Stimulated activated CD8-positive, alpha-beta memory T cell treated with anti-CD3 and anti-CD28 coated beads, Interleukin-12 subunit alpha, Interleukin-12 subunit beta, amount 100 ng/mL, for 1 hour (primary cell): ENCODE measurements around the gene UGT2B28.
"Not testable (repeated sequence)": the region's sequence is repeated elsewhere in the genome, so short reads cannot be mapped to it uniquely, and the experiment has no call there.

ENCODE experiments used
- DNase-seq: peaks from one replicate; pipeline ENCODE4 v3.0.0-alpha.2; 2020; ENCODE audit warnings: low read depth

The UGT2B28 gene

DNA sequence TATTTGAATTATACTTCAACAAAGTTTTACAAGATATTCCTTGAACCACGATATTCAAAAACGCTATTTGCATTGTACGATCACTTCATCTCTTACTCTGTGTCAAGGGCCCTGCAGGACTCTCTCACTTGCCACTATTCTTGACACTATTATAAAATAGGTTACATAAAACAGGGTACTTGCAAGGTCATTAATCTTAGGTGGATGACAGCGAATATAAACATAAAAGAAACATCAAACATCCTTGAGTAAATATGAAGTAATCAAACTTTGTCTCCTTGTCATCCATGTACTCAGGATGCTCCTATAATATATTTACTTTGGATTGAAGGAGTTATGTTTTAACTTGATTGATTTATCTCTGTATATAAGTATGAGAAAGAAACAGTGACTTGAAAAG, at the start of gene UGT2B28:
UGT2B28 (plus strand) TSS at position 395 of the 400 bp plus-strand sequence. CDS start 26 bp downstream, outside the sequence.
- not testable (repeated sequence) for DNase-seq

DNA sequence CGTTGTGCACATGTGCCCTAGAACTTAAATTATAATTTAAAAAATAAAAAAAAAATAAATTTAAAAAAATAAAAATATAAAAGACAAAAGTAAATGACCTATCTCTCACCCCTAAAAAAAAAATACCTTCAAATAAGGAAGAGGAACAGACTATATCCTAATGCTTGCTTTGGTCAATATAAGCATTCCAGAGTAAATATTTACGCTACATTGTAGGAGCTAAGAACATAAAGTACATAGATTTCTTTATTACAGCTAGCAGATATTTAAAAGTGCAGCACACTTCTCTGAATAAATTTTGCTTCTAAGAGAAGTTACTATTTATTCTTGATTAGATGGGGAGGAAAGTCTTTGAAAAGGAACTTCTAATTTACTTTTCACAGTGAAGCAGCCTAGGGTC, 41.2 kb upstream of the UGT2B28 start:
- DNase-seq, result no peak

DNA sequence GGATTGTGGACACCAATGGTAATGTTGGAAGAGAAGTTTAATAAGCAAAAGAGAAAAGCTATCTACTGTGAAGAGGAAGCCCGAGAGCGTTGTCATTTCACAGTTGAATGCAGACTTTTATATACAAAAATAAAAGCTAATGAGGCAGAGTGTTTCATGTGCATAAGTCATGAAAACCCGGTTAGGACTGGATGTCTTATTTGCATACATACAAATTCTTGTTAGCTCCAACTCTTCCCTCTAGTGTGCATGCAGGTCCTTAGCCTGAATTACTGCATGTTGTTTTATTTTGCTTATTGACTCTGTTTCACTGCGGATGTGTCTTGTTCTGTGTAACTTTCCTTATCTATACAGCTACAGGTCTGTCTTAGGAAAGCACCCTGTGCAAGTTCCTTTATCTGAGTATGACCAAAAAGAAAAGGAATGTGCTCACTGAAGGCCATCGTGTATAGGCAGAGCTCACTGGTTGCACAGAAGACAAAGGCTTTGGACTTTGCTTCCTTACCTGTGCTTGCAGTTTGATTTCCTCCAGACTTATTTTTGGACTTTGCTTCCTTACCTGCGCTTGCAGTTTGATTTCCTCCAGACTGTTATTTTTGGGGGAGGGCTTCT, 40.6 kb upstream of the UGT2B28 start:
- no peak for DNase-seq

DNA sequence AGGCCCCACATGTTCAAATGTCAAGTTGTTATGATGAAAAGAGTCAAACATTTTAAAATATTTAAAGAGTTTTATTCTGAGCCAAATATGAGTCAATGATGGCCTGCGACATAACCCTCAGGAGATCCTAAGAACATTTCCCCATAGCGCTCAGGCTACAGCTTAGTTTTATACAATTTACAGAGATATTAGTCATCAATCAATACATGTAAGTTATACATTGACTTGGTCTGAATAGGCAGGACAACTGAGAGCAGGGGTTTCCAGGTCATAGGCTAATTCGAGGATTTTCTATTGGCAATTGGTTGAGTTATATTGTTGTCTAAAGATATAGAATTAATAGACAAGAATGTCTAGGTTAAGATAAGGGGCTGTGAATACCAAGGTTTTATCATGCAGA, 39.5 kb upstream of the UGT2B28 start:
- DNase-seq, result not testable (repeated sequence)

DNA sequence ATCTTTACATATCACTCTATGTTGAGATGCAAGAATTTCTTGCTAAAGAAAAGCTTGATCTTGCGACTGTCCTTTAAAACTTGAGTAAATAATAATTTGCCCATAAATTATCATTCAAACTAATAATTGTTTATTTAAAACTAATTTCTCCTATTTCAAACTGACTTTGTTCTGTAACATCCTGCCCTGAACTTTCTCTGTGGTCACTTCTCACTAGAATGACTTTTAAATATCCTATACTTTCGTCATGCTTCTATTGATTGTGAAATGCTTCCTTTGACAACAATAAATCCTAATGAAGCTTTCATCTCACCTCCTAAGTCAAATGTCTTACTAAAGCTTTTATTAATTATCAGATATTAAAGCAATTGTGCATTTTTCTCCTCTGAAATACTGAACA, 38.5 kb upstream of the UGT2B28 start:
- not testable (repeated sequence) for DNase-seq

DNA sequence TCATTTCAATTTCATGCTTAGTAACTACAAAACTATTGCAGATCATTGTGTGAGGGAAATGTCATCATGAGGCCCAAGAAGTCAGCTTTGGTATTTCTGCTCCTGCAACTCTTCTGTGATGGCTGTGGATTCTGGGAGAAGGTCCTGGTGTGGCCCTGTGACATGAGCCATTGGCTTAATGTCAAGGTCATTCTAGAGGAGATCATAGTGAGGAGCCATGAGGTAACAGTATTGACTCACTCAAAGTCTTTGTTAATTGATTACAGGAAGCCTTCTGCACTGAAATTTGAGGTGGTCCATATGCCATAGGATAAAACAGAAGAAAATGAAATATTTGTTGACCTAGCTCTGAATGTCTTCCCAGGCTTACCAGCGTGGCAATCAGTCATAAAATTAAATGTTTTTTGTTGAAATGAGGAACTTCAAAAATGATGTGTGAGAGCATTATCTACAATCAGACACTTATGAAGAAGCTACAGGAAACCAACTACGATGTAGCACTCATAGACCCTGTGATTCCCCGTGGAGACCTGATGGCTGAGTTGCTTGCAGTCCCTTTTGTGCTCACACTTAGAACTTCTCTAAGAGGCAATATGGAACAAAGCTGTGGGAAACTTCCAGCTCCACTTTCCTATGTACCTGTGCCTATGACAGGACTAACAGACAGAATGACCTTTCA, 37.6 kb upstream of the UGT2B28 start:
- not testable (repeated sequence) for DNase-seq

DNA sequence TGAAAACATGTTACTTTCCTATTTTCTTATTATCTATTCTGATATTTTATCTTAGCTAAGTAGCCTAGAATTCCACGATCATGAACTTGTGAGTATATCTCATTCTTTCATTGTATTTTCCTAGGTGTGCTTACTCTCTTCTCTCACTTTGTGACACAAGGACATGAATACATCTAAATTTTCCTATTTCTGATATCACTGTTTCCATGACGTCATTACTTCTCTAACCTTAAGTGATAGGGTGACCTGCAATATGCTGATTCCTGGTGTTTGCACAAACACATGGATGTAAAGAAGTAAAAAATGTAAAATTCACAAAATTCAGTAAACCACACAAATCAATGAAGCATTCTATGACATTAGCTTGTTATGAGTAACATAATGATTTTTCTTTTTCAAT, 29.4 kb upstream of the UGT2B28 start:
- not testable (repeated sequence) for DNase-seq

DNA sequence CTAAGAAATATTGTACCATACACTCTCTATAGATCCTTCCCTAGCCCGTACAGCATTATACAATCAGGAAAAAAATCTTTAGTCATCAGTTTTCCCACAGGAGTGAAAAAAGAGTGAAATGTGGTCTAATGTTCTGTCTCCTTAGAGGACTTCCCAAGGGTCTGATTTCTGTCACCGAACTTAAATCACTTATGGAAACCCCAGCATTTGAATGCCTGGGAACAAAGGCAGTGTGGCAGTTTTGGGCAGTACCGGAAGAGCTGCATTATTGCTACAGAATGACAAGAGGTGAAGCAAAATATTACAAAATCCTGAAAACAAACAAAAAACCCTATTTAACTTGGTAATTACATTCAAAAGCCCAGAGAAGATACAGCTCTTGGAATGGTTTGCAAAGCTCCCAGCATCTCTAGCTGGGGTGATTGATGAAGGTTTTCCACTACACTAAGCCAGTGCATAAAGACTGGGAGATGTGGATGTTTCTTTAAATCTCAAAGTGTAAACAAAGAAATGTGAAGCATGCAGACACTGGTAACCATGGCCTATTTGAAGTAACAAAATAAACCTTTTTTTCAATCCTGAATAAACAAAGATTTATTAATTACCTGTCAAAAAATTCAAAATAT, 27.0 kb upstream of the UGT2B28 start:
- not testable (repeated sequence) for DNase-seq

DNA sequence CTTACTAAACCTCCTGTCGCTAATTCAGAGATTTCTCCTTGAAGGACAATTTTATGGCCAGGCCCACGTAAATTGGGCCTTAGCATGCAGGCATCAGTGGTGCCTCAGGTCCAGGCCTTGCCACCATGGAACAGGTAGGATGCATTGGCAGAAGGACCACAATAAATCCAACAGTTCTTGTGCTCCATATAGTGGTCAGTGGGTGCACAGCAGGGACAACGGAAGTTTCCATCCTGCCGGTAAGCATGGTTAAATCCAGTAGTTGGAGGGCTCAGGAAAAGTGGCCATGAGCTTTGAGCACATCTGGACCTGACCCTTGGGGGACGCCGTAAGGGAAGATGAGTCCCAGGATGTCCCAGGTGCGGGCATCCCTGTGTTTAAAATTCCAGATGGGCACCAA, 11.7 kb upstream of the UGT2B28 start:
- not testable (repeated sequence) for DNase-seq

DNA sequence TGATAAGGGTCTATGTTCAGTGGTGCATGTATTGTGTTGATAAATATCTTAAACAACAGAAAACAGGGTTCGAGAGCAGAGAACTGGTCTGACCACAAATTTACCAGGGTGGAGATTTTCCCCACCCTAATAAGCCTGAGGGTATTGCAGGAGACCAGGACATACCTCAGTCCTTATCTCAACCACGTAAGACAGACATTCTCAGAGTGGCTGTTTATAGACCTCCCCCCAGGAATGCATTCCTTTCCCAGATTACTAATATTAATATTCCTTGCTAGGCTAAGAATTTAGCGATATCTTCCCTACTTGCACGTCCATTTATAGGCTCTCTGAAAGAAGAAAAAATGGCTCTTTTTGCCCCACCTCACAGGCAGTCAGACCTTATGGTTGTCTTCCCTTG, 16.1 kb downstream of the UGT2B28 start:
- not testable (repeated sequence) for DNase-seq

DNA sequence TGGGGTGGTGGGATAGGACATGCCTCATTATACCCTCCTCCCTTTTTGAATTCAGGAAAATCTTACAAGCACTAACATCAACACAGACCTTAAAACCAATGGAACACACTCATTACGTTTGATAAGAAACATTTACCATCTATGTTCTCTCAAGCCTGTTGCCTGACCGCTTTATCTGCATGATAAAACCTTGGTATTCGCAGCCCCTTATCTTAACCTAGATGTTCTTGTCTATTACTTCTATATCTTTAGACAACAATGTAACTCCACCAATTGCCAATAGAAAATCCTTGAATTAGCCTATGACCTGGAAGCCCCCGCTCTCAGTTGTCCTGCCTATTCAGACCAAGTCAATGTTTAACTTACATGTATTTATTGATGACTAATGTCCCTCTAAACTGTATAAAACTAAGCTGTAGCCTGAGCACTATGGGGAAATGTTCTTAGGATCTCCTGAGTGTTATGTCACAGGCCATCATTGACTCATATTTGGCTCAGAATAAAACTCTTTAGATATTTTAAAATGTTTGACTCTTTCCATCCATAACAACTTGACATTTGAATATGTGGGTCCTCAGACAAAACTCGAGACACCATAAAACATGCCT, 28.3 kb downstream of the UGT2B28 start:
- not testable (repeated sequence) for DNase-seq

DNA sequence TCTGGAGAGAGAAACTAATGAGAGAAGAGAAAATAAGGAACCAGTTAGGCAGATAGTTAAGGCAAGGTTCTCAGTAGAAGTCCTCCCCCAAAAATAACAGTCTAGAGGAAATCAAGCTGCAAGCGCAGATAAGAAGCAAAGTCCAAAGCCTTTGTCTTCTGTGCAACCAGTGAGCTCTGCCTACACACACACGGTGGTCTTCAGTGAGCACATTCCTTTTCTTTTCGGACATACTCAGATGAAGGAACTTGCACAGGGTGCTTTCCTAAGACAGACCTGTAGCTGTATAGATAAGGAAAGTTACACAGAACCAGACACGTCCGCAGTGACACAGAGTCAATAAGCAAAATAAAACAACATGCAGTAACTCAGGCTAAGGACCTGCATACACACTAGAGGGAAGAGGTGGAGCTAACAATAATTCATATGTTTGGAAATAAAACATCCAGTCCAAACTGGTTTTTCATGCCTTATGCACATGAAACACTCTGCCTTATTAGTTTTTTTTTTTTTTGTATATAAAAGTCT, 29.3 kb downstream of the UGT2B28 start:
- DNase-seq, result not testable (repeated sequence)

DNA sequence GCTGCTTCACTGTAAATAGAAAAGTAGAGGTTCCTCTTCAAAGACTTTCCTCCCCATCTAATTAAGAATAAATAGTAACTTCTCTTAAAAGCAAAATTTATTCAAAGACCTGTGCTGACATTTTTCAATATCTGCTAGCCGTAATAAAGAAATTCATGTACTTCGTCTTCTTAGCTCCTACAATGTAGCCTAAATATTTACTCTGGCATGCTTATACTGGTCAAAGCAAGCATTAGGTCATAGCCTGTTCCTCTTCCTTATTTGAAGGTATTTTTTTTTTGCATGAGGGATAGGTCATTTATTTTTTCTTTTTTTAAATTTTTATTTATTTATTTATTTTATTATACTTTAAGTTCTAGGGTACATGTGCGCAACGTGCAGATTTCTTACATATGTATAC, 30.0 kb downstream of the UGT2B28 start:
- not testable (repeated sequence) for DNase-seq

DNA sequence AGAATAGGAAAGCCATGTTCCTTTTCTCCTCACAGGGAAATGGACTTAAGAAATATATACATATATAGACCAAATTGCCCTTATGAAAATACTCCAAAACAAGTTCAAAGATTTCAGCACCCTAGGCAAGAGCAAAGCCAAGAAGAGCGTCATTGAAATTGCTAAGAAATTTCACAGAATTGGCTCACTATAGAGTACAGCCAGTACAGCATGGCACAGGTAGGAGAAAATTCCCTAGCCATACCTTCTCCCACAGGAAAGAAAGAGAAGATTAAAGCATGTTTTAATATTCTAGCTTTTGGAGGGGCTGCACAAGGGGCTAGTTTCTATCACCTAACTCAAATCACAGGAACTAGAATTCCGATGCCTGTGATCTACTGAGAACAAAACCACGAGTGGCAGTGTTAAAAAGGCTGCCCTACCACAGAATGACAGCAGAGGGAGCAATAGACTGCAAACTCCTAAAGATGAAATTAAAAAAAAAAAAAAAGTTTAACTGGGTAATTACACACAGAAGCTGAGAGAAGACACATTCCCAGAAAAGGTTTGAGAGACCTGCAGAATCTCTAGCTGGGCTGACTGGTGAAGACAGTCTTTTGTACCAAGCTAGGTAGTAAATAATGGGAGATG, 37.5 kb downstream of the UGT2B28 start:
- not testable (repeated sequence) for DNase-seq

DNA sequence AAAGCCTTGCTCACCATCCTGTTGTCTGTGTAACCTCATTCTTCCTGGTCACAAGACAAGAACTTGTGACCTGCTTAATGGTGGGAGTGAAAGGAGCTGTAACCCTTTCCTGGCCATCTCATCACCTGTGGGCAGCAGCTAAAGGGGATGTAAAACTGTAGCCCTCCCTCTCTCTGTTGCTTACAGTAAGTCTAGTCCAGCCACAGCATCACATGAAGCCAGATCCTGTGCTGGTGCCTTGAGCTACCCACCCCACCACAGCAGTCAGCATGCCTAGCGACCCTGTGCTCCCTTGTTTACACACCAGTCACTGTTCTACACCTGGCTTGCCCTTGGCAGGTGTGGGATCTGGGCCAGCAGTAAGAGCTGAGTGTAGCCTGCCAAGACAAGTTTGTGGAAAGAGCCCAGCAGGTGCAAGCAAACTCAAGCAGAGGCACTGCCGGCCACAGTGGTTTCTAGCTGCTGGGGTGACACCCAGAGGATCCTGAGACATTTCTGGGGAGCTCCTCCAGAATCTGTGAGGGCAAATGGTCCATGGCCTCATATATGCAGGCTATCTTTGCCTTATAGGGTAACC, 41.0 kb downstream of the UGT2B28 start:
- DNase-seq, result no peak

DNA sequence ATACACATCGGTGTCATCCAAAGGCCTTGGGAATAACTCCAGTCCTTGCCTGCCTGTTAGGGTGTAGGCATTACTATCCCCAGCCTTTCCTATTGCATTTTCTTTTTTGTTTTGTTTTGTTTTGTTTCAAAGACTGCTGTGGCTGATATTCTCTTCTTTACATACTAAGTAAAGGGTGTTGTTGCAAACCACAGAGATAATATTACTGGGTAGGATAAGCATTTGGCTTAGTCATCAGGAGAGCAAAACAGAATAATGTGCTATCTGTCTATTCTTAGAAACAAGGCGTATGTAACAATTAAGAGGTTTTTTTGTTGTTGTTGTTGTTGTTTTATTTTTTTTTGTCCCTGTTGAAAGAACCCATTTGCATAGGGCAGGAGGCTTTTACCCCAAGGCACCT, 41.8 kb downstream of the UGT2B28 start:
- no peak for DNase-seq

DNA sequence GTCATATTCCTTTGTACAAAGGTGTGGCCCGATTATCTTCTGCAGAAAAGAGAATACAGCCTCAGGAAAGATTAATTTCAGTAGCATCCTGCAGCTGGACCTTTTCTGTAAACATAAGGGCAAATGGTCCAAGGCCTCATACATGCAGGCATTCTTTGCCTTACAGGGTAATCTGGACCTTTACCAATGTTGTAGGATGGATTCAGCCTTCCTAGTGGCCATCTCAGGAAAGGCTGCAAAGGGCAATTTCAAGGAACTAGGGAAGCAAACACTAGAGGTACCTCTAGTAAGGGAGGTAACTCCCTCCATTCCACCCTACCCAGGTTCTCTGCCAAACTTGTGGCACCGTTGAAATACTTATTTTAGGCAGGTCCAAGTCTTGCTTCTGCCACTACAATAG, 43.0 kb downstream of the UGT2B28 start:
- no peak for DNase-seq

DNA sequence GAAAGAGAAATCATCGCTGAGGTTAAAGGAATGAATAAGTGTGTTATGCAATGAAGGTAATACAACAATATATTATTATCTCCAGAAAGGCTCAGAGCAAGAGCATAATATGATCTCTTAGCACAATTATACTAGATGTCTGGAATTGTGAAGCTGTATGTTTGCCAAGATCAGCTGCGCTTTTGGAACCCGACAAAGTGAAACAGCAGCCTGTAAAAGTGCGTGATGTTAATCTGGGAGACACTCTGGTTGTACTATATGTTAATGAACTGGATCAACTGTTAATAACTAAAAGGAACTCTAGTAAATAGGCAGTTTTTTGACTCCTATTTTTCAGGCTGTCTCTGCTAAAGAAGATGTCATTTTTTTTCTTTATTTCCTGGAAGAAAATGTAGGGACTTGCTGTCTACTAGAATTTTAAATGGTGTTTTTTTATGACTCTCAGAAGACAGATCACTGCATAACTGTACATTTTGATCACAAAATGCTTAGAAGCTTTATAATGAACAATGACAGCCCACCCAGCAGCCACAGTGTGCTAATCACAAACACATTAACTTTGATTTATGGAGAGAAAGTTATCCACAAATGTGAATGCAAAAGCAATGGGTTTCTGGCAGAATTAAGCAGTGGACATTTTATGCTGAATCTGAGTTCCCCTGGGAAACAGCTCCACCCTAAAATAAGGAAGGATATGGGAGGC, 50.2 kb downstream of the UGT2B28 start:
- no peak for DNase-seq

DNA sequence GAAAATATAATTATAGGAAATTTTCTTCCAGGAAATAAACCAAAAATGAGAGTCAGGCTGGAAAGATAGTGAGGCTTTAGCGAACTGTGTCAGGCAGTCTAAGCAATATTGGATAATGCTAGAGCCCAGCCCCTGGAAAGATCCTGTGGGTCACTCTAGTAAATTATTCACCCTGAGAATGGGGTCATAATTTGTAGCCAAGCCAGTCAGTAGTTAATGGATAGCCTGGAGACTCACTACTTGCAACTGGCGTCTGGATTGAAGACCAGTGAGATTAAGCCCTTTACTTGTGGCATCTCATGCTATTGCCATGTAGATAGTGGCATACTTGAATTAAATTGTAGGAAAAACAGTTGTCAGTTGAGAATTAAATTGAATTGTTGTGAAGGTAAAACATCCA, 51.0 kb downstream of the UGT2B28 start:
- DNase-seq, result not testable (repeated sequence)

DNA sequence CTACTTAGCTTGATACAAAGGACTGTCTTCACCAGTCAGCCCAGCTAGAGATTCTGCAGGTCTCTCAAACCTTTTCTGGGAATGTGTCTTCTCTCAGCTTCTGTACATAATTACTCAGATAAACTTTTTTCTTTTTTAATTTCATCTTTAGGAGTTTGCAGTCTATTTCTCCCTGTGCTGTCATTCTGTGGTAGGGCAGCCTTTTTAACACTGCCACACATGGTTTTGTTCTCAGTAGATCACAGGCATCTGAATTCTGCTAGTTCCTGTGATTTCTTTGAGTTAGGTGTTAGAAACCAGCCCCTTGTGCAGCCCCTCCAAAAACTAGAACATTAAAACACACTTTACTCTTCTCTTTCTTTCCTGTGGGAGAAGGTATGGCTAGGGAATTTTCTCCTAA, 55.2 kb downstream of the UGT2B28 start:
- DNase-seq, result not testable (repeated sequence)

DNA sequence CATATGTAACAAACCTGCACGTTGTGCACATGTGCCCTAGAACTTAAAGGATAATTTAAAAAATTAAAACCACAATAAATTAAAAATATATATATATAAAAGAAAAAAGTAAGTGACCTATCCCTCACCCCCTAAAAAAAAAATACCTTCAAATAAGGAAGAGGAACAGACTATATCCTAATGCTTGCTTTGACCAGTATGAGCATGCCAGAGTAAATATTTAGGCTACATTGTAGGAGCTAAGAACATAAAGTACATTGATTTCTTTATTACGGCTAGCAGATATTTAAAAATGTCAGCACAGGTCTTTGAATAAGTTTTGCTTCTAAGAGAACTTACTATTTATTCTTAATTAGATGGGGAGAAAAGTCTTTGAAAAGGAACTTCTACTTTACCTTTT, 62.8 kb downstream of the UGT2B28 start:
- DNase-seq, result not testable (repeated sequence)
